Esophagus (tissue), 2 donors: ENCODE results near the gene IL2RA. TPM values are rescaled to one million over a fixed set of nuclear protein-coding genes. Genes with fewer than 3 reads are reported as not detected.

Experiments
- H3K27ac ChIP-seq, 2 donors: one replicate each; pipeline ENCODE4 v1.5.1; 2013; ENCODE audit warnings: low read depth in 2 of 2, mild to moderate bottlenecking in 2 of 2, inconsistent platforms in 1 of 2, low read length in 1 of 2, moderate library complexity in 1 of 2
- H3K27me3 ChIP-seq, 2 donors: one replicate each; pipeline ENCODE4 v1.6.1; 2013; ENCODE audit warnings: low read length in 2 of 2, control low read depth in 1 of 2, mild to moderate bottlenecking in 1 of 2; ENCODE audit not compliant: insufficient read depth in 2 of 2, control insufficient read depth in 1 of 2
- H3K36me3 ChIP-seq, 2 donors: one replicate each; pipeline ENCODE4 v1.6.1; 2013; ENCODE audit warnings: low read length in 1 of 2; ENCODE audit not compliant: control insufficient read depth in 2 of 2, insufficient read depth in 2 of 2
- H3K4me1 ChIP-seq, 2 donors: one replicate each; pipeline ENCODE4 v1.6.1; 2013; ENCODE audit warnings: low read length in 1 of 2; ENCODE audit not compliant: control insufficient read depth in 2 of 2, insufficient read depth in 2 of 2
- H3K4me3 ChIP-seq, 2 donors: one replicate each; pipeline ENCODE4 v1.5.1; 2013; ENCODE audit warnings: low read length in 2 of 2, mild to moderate bottlenecking in 2 of 2, low read depth in 1 of 2, moderate library complexity in 1 of 2
- H3K9me3 ChIP-seq, 2 donors: one replicate each; pipeline ENCODE4 v1.6.1; 2013; ENCODE audit warnings: mild to moderate bottlenecking in 2 of 2, low read depth in 1 of 2, low read length in 1 of 2, moderate library complexity in 1 of 2; ENCODE audit not compliant: control insufficient read depth in 2 of 2, insufficient read depth in 1 of 2
- WGBS, 2 donors: extraction: QIAGEN DNeasy Blood & Tissue Kit; methylation state at CpG; one replicate each; pipeline ENCODE4 v1.1.7; 2013; 5-methylcytosine and 5-hydroxymethylcytosine counted together
- polyA plus RNA-seq, 2 donors: library from polyadenylated mRNA; stranded (reverse); fragments of 200-250 nt; gene quantifications; one replicate each; pipeline ENCODE4 v1.2.3, GENCODE V29; 2013
- donor health status: healthy with polysubstance abuse.
- donor health status: Bipolar disorder and iron deficiency.

The IL2RA gene
- polyA plus RNA-seq, 2 donors = 0.16 to 0.18 TPM

- 19 to 21% methylated on average over 19 of the region's 19 CpGs for WGBS, 2 donors
Observed at GRCh38 chr10:6086375-6087233, 24.4 kb upstream of the IL2RA start.

GRCh38 chr10:6083523-6084475 is 21.6 kb upstream of the IL2RA start:
- Histone ChIP-seq H3K4me1 (no peaks in the 10 kb centered on the region), H3K9me3 (no peaks in the 10 kb centered on the region), H3K4me3 (no peak overlapping the region), H3K27me3 (no peaks in the 10 kb centered on the region), H3K27ac (no peak overlapping the region), H3K36me3 (no peaks in the 10 kb centered on the region)
- 52 to 53% methylated on average over 17 of the region's 17 CpGs for WGBS, 2 donors

More at GRCh38 chr10:6086375-6087233, 24.4 kb upstream of the IL2RA start:
- Histone ChIP-seq H3K4me1 (peaks cover 0 to 3% of the 10 kb centered on the region in 2 donors), H3K27me3 (no peaks in the 10 kb centered on the region), H3K27ac (no peak overlapping the region), H3K36me3 (no peaks in the 10 kb centered on the region), H3K4me3 (no peak overlapping the region), H3K9me3 (no peaks in the 10 kb centered on the region)

- no peaks in the 10 kb centered on the region for H3K36me3 ChIP-seq
- H3K27ac ChIP-seq = no peak overlapping the region
- no peaks in the 10 kb centered on the region for H3K4me1 ChIP-seq
- H3K9me3 ChIP-seq = no peaks in the 10 kb centered on the region
- no peak overlapping the region for H3K4me3 ChIP-seq
- H3K27me3 ChIP-seq = no peaks in the 10 kb centered on the region
- 80 to 82% methylated on average over 9 of the region's 9 CpGs for WGBS, 2 donors
Observed at GRCh38 chr10:6082496-6083395, 20.6 kb upstream of the IL2RA start.

- H3K27ac ChIP-seq = no peak overlapping the region
- H3K36me3 ChIP-seq = no peaks in the 10 kb centered on the region
- H3K9me3 ChIP-seq = no peaks in the 10 kb centered on the region
- no peaks in the 10 kb centered on the region for H3K27me3 ChIP-seq
- 76 to 80% methylated on average over 4 of the region's 4 CpGs for WGBS, 2 donors
- H3K4me3 ChIP-seq = no peak overlapping the region
- no peaks in the 10 kb centered on the region for H3K4me1 ChIP-seq
Observed at GRCh38 chr10:6080417-6080973, 18.3 kb upstream of the IL2RA start.

GRCh38 chr10:6079044-6079443 is 16.9 kb upstream of the IL2RA start:
- Histone ChIP-seq H3K4me1 (no peaks in the 10 kb centered on the region), H3K27me3 (no peaks in the 10 kb centered on the region), H3K4me3 (no peak overlapping the region), H3K27ac (no peak overlapping the region), H3K9me3 (no peaks in the 10 kb centered on the region), H3K36me3 (no peaks in the 10 kb centered on the region)
- 78 to 84% methylated on average over 4 of the region's 4 CpGs for WGBS, 2 donors

- no peaks in the 10 kb centered on the region for H3K27me3 ChIP-seq
- no peaks in the 10 kb centered on the region for H3K9me3 ChIP-seq
- no peak overlapping the region for H3K4me3 ChIP-seq
- WGBS, 2 donors = 82 to 87% methylated on average over 12 of the region's 12 CpGs
- H3K4me1 ChIP-seq = no peaks in the 10 kb centered on the region
- H3K36me3 ChIP-seq = no peaks in the 10 kb centered on the region
- H3K27ac ChIP-seq = no peak overlapping the region
Observed at GRCh38 chr10:6077071-6077675, 15.0 kb upstream of the IL2RA start.

GRCh38 chr10:6074489-6075301 is 12.5 kb upstream of the IL2RA start:
- H3K9me3 ChIP-seq = no peaks in the 10 kb centered on the region
- no peaks in the 10 kb centered on the region for H3K36me3 ChIP-seq
- H3K4me3 ChIP-seq = no peak overlapping the region
- H3K4me1 ChIP-seq = no peaks in the 10 kb centered on the region
- H3K27ac ChIP-seq = no peak overlapping the region
- WGBS, 2 donors = 66 to 67% methylated on average over 17 of the region's 17 CpGs
- no peaks in the 10 kb centered on the region for H3K27me3 ChIP-seq

GRCh38 chr10:6072215-6072934 is 10.2 kb upstream of the IL2RA start:
- Histone ChIP-seq H3K4me1 (no peaks in the 10 kb centered on the region), H3K9me3 (no peaks in the 10 kb centered on the region), H3K27me3 (no peaks in the 10 kb centered on the region), H3K36me3 (no peaks in the 10 kb centered on the region), H3K27ac (no peak overlapping the region), H3K4me3 (no peak overlapping the region)
- 65% methylated on average over 13 of the region's 13 CpGs for WGBS, 2 donors
